PC-3 (cell line): ENCODE data around the gene OVOL3. TPM values are rescaled to one million over a fixed set of nuclear protein-coding genes. Genes with fewer than 3 reads are reported as not detected.

Experiments used
- ATAC-seq: fragments of 200-7000 bp; cut with Tn5 transposase; 2 replicates; pipeline ENCODE4 v1.9.1; 2020; ENCODE audit warnings: mild to moderate bottlenecking, moderate library complexity
- BruUV-seq: library from RNA; stranded (reverse); fragments of 400-500 nt; replicated peaks from 2 replicates; lab custom pipeline; 2021; lab: Mats Ljungman, UMichigan
- CTCF ChIA-PET: fragments of 300-600 bp; sonication (Branson Sonifier 250); formaldehyde crosslinking; loops from one replicate; lab custom pipeline; 2022; ENCODE audit warnings: antibody characterized with exemption; lab: Charles Lee
- POLR2A ChIA-PET: fragments of 300-600 bp; sonication (Branson Sonifier 250); formaldehyde crosslinking; loops from one replicate; lab custom pipeline; 2022; ENCODE audit warnings: antibody characterized with exemption; ENCODE audit not compliant: unreplicated experiment; lab: Charles Lee
- DNase-seq: peaks from one replicate; pipeline ENCODE4 v3.0.0-alpha.2; 2015
- H2AFZ ChIP-seq: fragments of 300-600 bp; sonication (generic); 2 replicates; pipeline ENCODE4 v1.6.0; 2016; ENCODE audit warnings: antibody characterized with exemption, low read length
- H3F3A ChIP-seq: fragments of 300-600 bp; sonication (generic); one replicate; pipeline ENCODE4 v1.6.0; 2017; ENCODE audit warnings: antibody characterized with exemption, low read length, control low read depth, mild to moderate bottlenecking; ENCODE audit not compliant: unreplicated experiment
- H3K27ac ChIP-seq: fragments of 300-600 bp; sonication (generic); 2 replicates; pipeline ENCODE4 v1.5.1; 2016; ENCODE audit warnings: mild to moderate bottlenecking, low read length
- H3K27me3 ChIP-seq: fragments of 300-600 bp; sonication (generic); 2 replicates; pipeline ENCODE4 v1.6.1; 2016; ENCODE audit warnings: low read length, mixed read lengths
- H3K36me3 ChIP-seq: fragments of 300-600 bp; sonication (generic); 2 replicates; pipeline ENCODE4 v1.6.1; 2016; ENCODE audit warnings: low read depth, mixed run types, low read length, mixed read lengths
- H3K4me1 ChIP-seq: fragments of 300-600 bp; sonication (generic); 2 replicates; pipeline ENCODE4 v1.5.1; 2016; ENCODE audit warnings: low read length; ENCODE audit not compliant: insufficient read depth
- H3K4me2 ChIP-seq: fragments of 300-600 bp; sonication (generic); 2 replicates; pipeline ENCODE4 v1.6.0; 2016; ENCODE audit warnings: low read length
- H3K4me3 ChIP-seq: fragments of 300-600 bp; sonication (generic); 2 replicates; pipeline ENCODE4 v1.5.1; 2016; ENCODE audit warnings: mild to moderate bottlenecking, low read length, mixed read lengths
- H3K79me2 ChIP-seq: fragments of 300-600 bp; sonication (generic); 2 replicates; pipeline ENCODE4 v1.6.1; 2017; ENCODE audit warnings: low read length, mixed read lengths
- H3K9ac ChIP-seq: fragments of 300-600 bp; sonication (generic); 2 replicates; pipeline ENCODE4 v1.6.0; 2016; ENCODE audit warnings: mild to moderate bottlenecking, low read length
- H3K9me2 ChIP-seq: fragments of 300-600 bp; sonication (generic); replicated peaks from 2 replicates; pipeline ENCODE4 v1.6.1; 2016; ENCODE audit warnings: mixed run types, low read length, mixed read lengths
- H3K9me3 ChIP-seq: fragments of 300-600 bp; sonication (generic); 2 replicates; pipeline ENCODE4 v1.6.1; 2016; ENCODE audit warnings: low read length, mixed read lengths
- H4K20me1 ChIP-seq: fragments of 300-600 bp; sonication (generic); 2 replicates; pipeline ENCODE4 v1.6.1; 2016; ENCODE audit warnings: low read length, mixed read lengths
- EZH2 ChIP-seq: fragments of 300-600 bp; sonication (generic); IDR thresholded peaks from one replicate; pipeline ENCODE4 v1.6.1; 2017; ENCODE audit warnings: antibody characterized with exemption, mild to moderate bottlenecking, low read length; ENCODE audit not compliant: unreplicated experiment
- EZH2phosphoT487 ChIP-seq: fragments of 300-600 bp; sonication (generic); IDR thresholded peaks from 2 replicates; pipeline ENCODE4 v1.6.1; 2018; ENCODE audit warnings: mild to moderate bottlenecking, antibody characterized with exemption, low read length, borderline replicate concordance
- intact Hi-C: fragments of 100-400 bp; cut with micrococcal nuclease; formaldehyde crosslinking; loops from 2 replicates; pipeline ENCODE4 v1.9.0; 2023
- total RNA-seq: library from RNA; depleted of rRNA; stranded (reverse); fragments of >200 nt; gene quantifications from 2 replicates; pipeline ENCODE4 v1.2.3, GENCODE V29; 2014
- TF ChIP-seq, protein P1 (sequence below): fragments of 300-600 bp; sonication (generic); conservative IDR thresholded peaks from 2 replicates; pipeline ENCODE4 v1.5.1; 2017; ENCODE audit warnings: antibody characterized with exemption, low read depth, mild to moderate bottlenecking, low read length

OVOL3 gene
- total RNA-seq, 1 experiment from 2014 or later: not detected

DNA sequence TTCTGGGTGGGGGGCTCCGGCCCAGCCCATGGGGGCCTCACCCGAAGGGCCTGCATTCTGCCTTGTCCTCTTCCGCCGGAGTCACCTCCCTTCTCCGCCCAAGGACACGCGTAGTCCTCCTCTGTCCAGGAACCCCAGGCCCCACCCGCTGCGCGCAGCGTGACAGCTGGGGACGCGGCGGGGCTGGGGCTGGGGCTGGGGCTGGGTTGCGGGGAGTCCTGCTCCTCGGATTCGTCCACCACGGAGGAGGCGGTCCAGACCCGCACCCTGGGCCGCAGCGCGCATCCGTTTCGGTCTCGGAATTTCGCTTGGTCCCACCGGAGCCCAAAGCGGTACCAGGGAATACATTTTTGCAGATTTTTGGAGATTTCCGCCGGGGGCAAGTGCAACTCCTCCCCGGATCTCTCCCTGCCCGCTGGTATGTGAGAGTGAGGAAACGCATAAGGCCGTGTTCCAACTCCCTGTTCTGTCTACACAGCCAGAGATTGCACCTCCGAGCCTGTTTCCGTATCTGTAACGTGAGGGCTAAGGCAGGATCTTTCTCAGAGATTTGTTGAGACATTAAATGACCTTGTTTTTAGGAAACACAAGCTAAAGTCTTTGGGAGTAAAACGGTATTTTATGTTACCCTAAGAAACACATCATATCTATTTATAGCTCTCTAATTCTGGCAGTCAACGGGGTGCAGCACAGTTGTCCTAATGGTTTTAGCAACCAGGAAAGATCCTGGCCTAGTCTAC is 41.6 kb downstream of the OVOL3 start, which contains the start of gene COX7A1:
TSS of gene COX7A1 (minus strand) at position 96 of the 740 bp plus-strand sequence. CDS start at position 56, 40 bp downstream.
- CTCF ChIA-PET: no interaction called here
- intact Hi-C loops: no loop called here
- Histone ChIP-seq H3F3A (no peaks in the 10 kb centered on the region), H4K20me1 (no peaks in the 10 kb centered on the region), H2AFZ (no peak within 1 kb of the TSS), H3K9me2 (no peaks in the 10 kb centered on the region), H3K27me3 (no peaks in the 10 kb centered on the region), H3K4me2 (no peak within 1 kb of the TSS), H3K4me3 (no peak within 1 kb of the TSS), H3K27ac (no peak within 1 kb of the TSS), H3K9ac (no peak within 1 kb of the TSS), H3K4me1 (no peaks in the 10 kb centered on the region), H3K36me3 (no peaks in the 10 kb centered on the region), H3K9me3 (no peaks in the 10 kb centered on the region), H3K79me2 (no peaks in the 10 kb centered on the region)
- DNase-seq: no peak
- POLR2A ChIA-PET: no interaction called here
- no peak for ATAC-seq
- TF ChIP-seq EZH2 (no peak), EZH2phosphoT487 (no peak)
- TF ChIP-seq, protein P1, sequence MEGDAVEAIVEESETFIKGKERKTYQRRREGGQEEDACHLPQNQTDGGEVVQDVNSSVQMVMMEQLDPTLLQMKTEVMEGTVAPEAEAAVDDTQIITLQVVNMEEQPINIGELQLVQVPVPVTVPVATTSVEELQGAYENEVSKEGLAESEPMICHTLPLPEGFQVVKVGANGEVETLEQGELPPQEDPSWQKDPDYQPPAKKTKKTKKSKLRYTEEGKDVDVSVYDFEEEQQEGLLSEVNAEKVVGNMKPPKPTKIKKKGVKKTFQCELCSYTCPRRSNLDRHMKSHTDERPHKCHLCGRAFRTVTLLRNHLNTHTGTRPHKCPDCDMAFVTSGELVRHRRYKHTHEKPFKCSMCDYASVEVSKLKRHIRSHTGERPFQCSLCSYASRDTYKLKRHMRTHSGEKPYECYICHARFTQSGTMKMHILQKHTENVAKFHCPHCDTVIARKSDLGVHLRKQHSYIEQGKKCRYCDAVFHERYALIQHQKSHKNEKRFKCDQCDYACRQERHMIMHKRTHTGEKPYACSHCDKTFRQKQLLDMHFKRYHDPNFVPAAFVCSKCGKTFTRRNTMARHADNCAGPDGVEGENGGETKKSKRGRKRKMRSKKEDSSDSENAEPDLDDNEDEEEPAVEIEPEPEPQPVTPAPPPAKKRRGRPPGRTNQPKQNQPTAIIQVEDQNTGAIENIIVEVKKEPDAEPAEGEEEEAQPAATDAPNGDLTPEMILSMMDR: no peak
- BruUV-seq: no TSS peak

DNA sequence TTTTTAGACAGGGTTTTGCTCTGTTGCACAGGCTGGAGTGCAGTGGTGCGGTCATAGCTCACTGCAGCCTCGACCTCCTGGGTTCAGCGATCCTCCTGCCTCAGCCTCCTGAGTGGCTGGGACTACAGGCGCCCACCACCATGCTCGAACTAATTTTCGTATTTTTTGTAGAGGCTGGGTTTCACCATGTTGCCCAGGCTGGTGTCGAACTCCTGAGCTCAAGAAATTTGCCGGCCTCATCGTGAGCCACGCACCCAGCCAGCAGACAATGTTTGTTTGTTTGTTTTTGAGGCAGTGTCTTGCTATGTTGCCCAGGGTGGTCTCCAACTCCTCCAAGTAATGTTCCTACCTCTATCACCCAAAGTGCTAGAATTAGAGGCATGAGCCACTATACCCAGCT is 42.2 kb downstream of the OVOL3 start:
- Histone ChIP-seq H3K4me2 (no peak overlapping the region), H3F3A (no peaks in the 10 kb centered on the region), H3K9me2 (no peaks in the 10 kb centered on the region), H3K27me3 (no peaks in the 10 kb centered on the region), H3K27ac (no peak overlapping the region), H3K9ac (no peak overlapping the region), H4K20me1 (no peaks in the 10 kb centered on the region), H3K4me3 (no peak overlapping the region), H3K9me3 (no peaks in the 10 kb centered on the region), H3K36me3 (no peaks in the 10 kb centered on the region), H3K79me2 (no peaks in the 10 kb centered on the region), H3K4me1 (no peaks in the 10 kb centered on the region), H2AFZ (no peak overlapping the region)
- ChIA-PET CTCF (no interaction called here), POLR2A (no interaction called here)
- no peak for ATAC-seq
- intact Hi-C loops: no loop called here
- TF ChIP-seq, protein P1: no peak
- TF ChIP-seq EZH2 (no peak), EZH2phosphoT487 (no peak)
- BruUV-seq: no TSS peak
- no peak for DNase-seq
